ENCODE results near the gene OTUD7B.

OTUD7B gene

GRCh38 chr1:149915429-149916192, 94.9 kb downstream of the OTUD7B start:
- DNase-seq: no peak

GRCh38 chr1:149914545-149914944, 96.0 kb downstream of the OTUD7B start:
- no peak for DNase-seq

- DNase-seq: no peak
Observed at GRCh38 chr1:149906570-149907075, 103.9 kb downstream of the OTUD7B start.

- no peak for DNase-seq
Observed at GRCh38 chr1:149903836-149904491, 106.6 kb downstream of the OTUD7B start.

GRCh38 chr1:149899460-149900284, 110.9 kb downstream of the OTUD7B start, which contains the start of gene BOLA1:
BOLA1 (plus strand) TSS chr1:149899568; CDS start chr1:149900060, 492 bp downstream.
- peak; percentile 74 to 76 for DNase-seq

- DNase-seq: no peak
Observed at GRCh38 chr1:149896575-149896974, 114.0 kb downstream of the OTUD7B start.

- no peak for DNase-seq
Observed at GRCh38 chr1:149888999-149889289, 121.6 kb downstream of the OTUD7B start.

- peak; percentile 73 to 75 for DNase-seq
Observed at GRCh38 chr1:149888247-149888998, 122.1 kb downstream of the OTUD7B start.
